BJ (cell line): ENCODE data around the gene GATB. TPM values are rescaled to one million over a fixed set of nuclear protein-coding genes. Genes with fewer than 3 reads are reported as not detected.

ENCODE experiments used
- CTCF ChIA-PET: fragments of 350-600 bp; formaldehyde crosslinking; extraction: SDS; loops from one replicate; lab custom pipeline; 2021; ENCODE audit warnings: antibody characterized with exemption, inconsistent platforms; lab: Yijun Ruan, JAX
- POLR2A ChIA-PET: fragments of 300-600 bp; sonication (Branson Sonifier 250); formaldehyde crosslinking; extraction: SDS; loops from one replicate; lab custom pipeline; 2021; ENCODE audit warnings: antibody characterized with exemption; lab: Charles Lee
- DNase-seq: peaks from one replicate; pipeline ENCODE4 v3.0.0-alpha.2; 2011; ENCODE audit warnings: low read depth
- H3K27me3 ChIP-seq: 2 replicates; pipeline ENCODE4 v1.6.0; 2011; ENCODE audit warnings: low read length; ENCODE audit not compliant: control insufficient read depth, insufficient read depth
- H3K36me3 ChIP-seq: 2 replicates; pipeline ENCODE4 v1.5.1; 2011; ENCODE audit warnings: low read length; ENCODE audit not compliant: control insufficient read depth, insufficient read depth
- H3K4me3 ChIP-seq: 2 replicates; pipeline ENCODE4 v1.5.1; 2011; ENCODE audit warnings: low read depth, mild to moderate bottlenecking, control low read depth, low read length
- CTCF ChIP-seq: IDR thresholded peaks from 2 replicates; pipeline ENCODE4 v1.5.1; 2011; ENCODE audit warnings: low read depth, mild to moderate bottlenecking, control low read depth, inconsistent platforms, low read length, moderate library complexity; ENCODE audit not compliant: insufficient read depth
- polyA plus RNA-seq: library from polyadenylated mRNA; depleted of rRNA; stranded (reverse); fragments of >200 nt; gene quantifications from 2 replicates; pipeline ENCODE4 v1.2.3, GENCODE V29; 2011

GATB gene
- polyA plus RNA-seq, 1 experiment: 20.5 TPM

- POLR2A ChIA-PET: no interaction called here
- CTCF ChIA-PET: no interaction called here
- H3K27me3 ChIP-seq: no peaks in the 10 kb centered on the region
- no peak overlapping the region for H3K4me3 ChIP-seq
- no peak for DNase-seq
- TF ChIP-seq CTCF: no peak
- no peaks in the 10 kb centered on the region for H3K36me3 ChIP-seq
These were observed 100.1 kb downstream of the GATB start for GRCh38 chr4:151660676-151661075.

GRCh38 chr4:151659601-151660364 lies 101.0 kb downstream of the GATB start:
- no peak for TF ChIP-seq CTCF
- no peak overlapping the region for H3K4me3 ChIP-seq
- ChIA-PET POLR2A (no interaction called here), CTCF (no interaction called here)
- H3K36me3 ChIP-seq: no peaks in the 10 kb centered on the region
- DNase-seq: no peak
- no peaks in the 10 kb centered on the region for H3K27me3 ChIP-seq

GRCh38 chr4:151658959-151659600 lies 101.7 kb downstream of the GATB start:
- Histone ChIP-seq H3K36me3 (no peaks in the 10 kb centered on the region), H3K27me3 (no peaks in the 10 kb centered on the region), H3K4me3 (no peak overlapping the region)
- CTCF ChIA-PET: no interaction called here
- no peak for TF ChIP-seq CTCF
- POLR2A ChIA-PET: no interaction called here
- peak; percentile 31 for DNase-seq

GRCh38 chr4:151657896-151658295 lies 102.9 kb downstream of the GATB start:
- no peak for TF ChIP-seq CTCF

GRCh38 chr4:151656058-151656457 lies 104.7 kb downstream of the GATB start:
- ChIA-PET POLR2A (no interaction called here), CTCF (no interaction called here)
- no peak for DNase-seq
- Histone ChIP-seq H3K36me3 (no peaks in the 10 kb centered on the region), H3K27me3 (no peaks in the 10 kb centered on the region), H3K4me3 (no peak overlapping the region)
- TF ChIP-seq CTCF: no peak

More at GRCh38 chr4:151657896-151658295, 102.9 kb downstream of the GATB start:
- H3K36me3 ChIP-seq: no peaks in the 10 kb centered on the region
- CTCF ChIA-PET: no interaction called here
- DNase-seq: no peak
- no peaks in the 10 kb centered on the region for H3K27me3 ChIP-seq
- POLR2A ChIA-PET: no interaction called here
- no peak overlapping the region for H3K4me3 ChIP-seq
